Tibial artery (tissue), 4 donors: ENCODE data around the gene EREG.

Source experiments
- DNase-seq, 2 donors: peaks; one replicate each; pipeline ENCODE4 v3.0.0-alpha.2; 2019
- H3K27ac ChIP-seq, 2 donors: fragments of 200-600 bp; sonication (generic) in 1 of 2; 1 replicate in 1 of 2; 2 replicates in 1 of 2; pipeline ENCODE4 v1.5.1; 2018 to 2019; ENCODE audit warnings: mild to moderate bottlenecking in 1 of 2
- H3K27me3 ChIP-seq, 2 donors: fragments of 200-600 bp; sonication (generic) in 1 of 2; one replicate each; pipeline versions ENCODE4 v1.5.1 to v1.6.0; 2016 to 2019
- H3K36me3 ChIP-seq, 3 donors: fragments of 200-600 bp; sonication (generic) in 2 of 3; one replicate each; pipeline ENCODE4 v1.5.1; 2016 to 2019; ENCODE audit warnings: mild to moderate bottlenecking in 2 of 3
- H3K4me1 ChIP-seq, 4 donors: fragments of 200-600 bp; sonication (generic) in 2 of 4; 1 replicate in 3 of 4; 2 replicates in 1 of 4; pipeline ENCODE4 v1.5.1; 2016 to 2019
- H3K4me3 ChIP-seq, 2 donors: fragments of 200-600 bp; sonication (generic) in 1 of 2; 1 replicate in 1 of 2; 2 replicates in 1 of 2; pipeline ENCODE4 v1.5.1; 2018 to 2019; ENCODE audit warnings: mild to moderate bottlenecking in 2 of 2
- H3K9me3 ChIP-seq, 3 donors: fragments of 200-600 bp; sonication (generic) in 1 of 3; one replicate each; pipeline ENCODE4 v1.5.1; 2016 to 2019
- CTCF ChIP-seq, 2 experiments: fragments of 200-600 bp in 1 of 2; fragments of 450-650 bp in 1 of 2; IDR thresholded peaks; one replicate each; pipeline ENCODE4 v1.5.1; 2017 to 2019; ENCODE audit warnings: antibody characterized with exemption in 2 of 2, mild to moderate bottlenecking in 1 of 2, moderate library complexity in 1 of 2
- intact Hi-C: fragments of 100-400 bp; cut with DNase I; formaldehyde crosslinking; loops from one replicate; pipeline ENCODE4 v1.15.0; 2023; ENCODE audit warnings: low total_unique reads

The EREG gene

GRCh38 chr4:74390677-74391076 is 25.7 kb downstream of the EREG start:
- no peaks in the 10 kb centered on the region for H3K4me1 ChIP-seq

GRCh38 chr4:74391346-74391745 is 26.4 kb downstream of the EREG start:
- H3K27ac ChIP-seq = no peak overlapping the region
- H3K4me1 ChIP-seq = no peaks in the 10 kb centered on the region
- no peaks in the 10 kb centered on the region for H3K9me3 ChIP-seq
- no peak overlapping the region for H3K4me3 ChIP-seq
- no peaks in the 10 kb centered on the region for H3K27me3 ChIP-seq
- no peak for TF ChIP-seq CTCF (IDR thresholded peaks at IDR 0.05)
- DNase-seq = no peak
- intact Hi-C loops = no loop called here
- H3K36me3 ChIP-seq = no peaks in the 10 kb centered on the region

More at GRCh38 chr4:74390677-74391076, 25.7 kb downstream of the EREG start:
- Histone ChIP-seq H3K36me3 (no peaks in the 10 kb centered on the region), H3K27me3 (no peaks in the 10 kb centered on the region), H3K9me3 (no peaks in the 10 kb centered on the region), H3K27ac (no peak overlapping the region), H3K4me3 (no peak overlapping the region)
- no peak for TF ChIP-seq CTCF (IDR thresholded peaks at IDR 0.05)
- intact Hi-C loops = no loop called here
- no peak for DNase-seq

- no peak overlapping the region for H3K27ac ChIP-seq
- no peaks in the 10 kb centered on the region for H3K36me3 ChIP-seq
- H3K4me3 ChIP-seq = no peak overlapping the region
- DNase-seq = no peak
- no peaks in the 10 kb centered on the region for H3K9me3 ChIP-seq
- no peaks in the 10 kb centered on the region for H3K4me1 ChIP-seq
- TF ChIP-seq CTCF (IDR thresholded peaks at IDR 0.05) = no peak
- no peaks in the 10 kb centered on the region for H3K27me3 ChIP-seq
- intact Hi-C loops = no loop called here
Observed at GRCh38 chr4:74391890-74392475, 27.0 kb downstream of the EREG start.

- H3K9me3 ChIP-seq = no peaks in the 10 kb centered on the region
- no peak for TF ChIP-seq CTCF (IDR thresholded peaks at IDR 0.05)
- no peaks in the 10 kb centered on the region for H3K4me1 ChIP-seq
- no peaks in the 10 kb centered on the region for H3K36me3 ChIP-seq
- H3K27me3 ChIP-seq = no peaks in the 10 kb centered on the region
- intact Hi-C loops = no loop called here
- no peak overlapping the region for H3K27ac ChIP-seq
- H3K4me3 ChIP-seq = no peak overlapping the region
- no peak for DNase-seq
Observed at GRCh38 chr4:74394476-74395136, 29.7 kb downstream of the EREG start.

GRCh38 chr4:74395633-74396032 is 30.7 kb downstream of the EREG start:
- Histone ChIP-seq H3K9me3 (no peaks in the 10 kb centered on the region), H3K36me3 (no peaks in the 10 kb centered on the region), H3K4me3 (no peak overlapping the region), H3K4me1 (no peaks in the 10 kb centered on the region), H3K27ac (no peak overlapping the region), H3K27me3 (no peaks in the 10 kb centered on the region)
- intact Hi-C loops = no loop called here
- DNase-seq = no peak
- no peak for TF ChIP-seq CTCF (IDR thresholded peaks at IDR 0.05)
